ENCODE results near the gene EPB41L4A.

Gene EPB41L4A

DNA sequence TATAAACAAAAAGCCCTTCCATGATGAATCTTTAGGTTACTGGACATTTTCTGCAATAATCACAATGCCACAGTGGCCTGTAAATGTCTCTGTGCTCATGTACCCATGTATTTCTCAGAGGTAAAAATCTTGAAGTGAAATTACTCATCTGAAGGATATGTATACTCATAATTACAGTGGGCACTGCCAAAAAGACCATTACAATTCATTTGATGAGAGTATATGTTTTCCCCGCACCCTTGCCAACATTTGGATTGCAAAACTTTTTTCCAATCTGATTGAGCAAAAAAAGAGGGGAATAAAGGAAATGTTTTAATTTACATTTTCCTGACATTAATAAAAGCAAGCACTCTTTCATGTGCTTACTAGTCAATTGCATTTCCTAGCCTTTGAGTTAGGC is 110.5 kb downstream of the EPB41L4A start:
- Mint-ChIP-seq H3K4me1 (no peaks in the 10 kb centered on the region), H3K27ac (no peak overlapping the region), H3K27me3 (ENCODE audit: low read depth) (no peaks in the 10 kb centered on the region), H3K9me3 (no peaks in the 10 kb centered on the region), H3K4me3 (no peak overlapping the region), H3K36me3 (ENCODE audit: low read depth) (no peaks in the 10 kb centered on the region)
- TF ChIP-seq, protein P1, sequence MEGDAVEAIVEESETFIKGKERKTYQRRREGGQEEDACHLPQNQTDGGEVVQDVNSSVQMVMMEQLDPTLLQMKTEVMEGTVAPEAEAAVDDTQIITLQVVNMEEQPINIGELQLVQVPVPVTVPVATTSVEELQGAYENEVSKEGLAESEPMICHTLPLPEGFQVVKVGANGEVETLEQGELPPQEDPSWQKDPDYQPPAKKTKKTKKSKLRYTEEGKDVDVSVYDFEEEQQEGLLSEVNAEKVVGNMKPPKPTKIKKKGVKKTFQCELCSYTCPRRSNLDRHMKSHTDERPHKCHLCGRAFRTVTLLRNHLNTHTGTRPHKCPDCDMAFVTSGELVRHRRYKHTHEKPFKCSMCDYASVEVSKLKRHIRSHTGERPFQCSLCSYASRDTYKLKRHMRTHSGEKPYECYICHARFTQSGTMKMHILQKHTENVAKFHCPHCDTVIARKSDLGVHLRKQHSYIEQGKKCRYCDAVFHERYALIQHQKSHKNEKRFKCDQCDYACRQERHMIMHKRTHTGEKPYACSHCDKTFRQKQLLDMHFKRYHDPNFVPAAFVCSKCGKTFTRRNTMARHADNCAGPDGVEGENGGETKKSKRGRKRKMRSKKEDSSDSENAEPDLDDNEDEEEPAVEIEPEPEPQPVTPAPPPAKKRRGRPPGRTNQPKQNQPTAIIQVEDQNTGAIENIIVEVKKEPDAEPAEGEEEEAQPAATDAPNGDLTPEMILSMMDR (IDR thresholded peaks at IDR 0.05; ENCODE audit: unreplicated experiment in 3 of 3): no peak

DNA sequence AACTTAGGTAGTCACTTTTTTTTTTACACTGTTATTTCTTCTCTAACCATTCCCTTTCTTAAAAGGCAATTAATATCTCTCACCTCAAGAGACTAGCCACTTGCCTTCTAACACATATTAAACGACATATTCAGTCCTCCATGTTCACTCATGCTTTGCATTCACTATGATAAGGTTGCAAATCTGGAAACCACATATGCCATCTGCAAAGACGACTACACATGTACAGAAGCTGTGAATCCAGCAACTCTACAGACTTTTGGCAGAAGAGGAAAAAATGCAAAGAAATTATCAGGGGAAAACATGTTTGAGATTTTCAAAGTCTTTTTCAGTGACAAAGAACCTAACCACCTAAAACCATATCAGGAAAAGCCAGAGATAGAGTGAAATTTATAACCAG is 112.1 kb downstream of the EPB41L4A start:
- Mint-ChIP-seq H3K27me3 (ENCODE audit: low read depth) (no peaks in the 10 kb centered on the region), H3K9me3 (no peaks in the 10 kb centered on the region), H3K27ac (no peak overlapping the region), H3K4me1 (no peaks in the 10 kb centered on the region), H3K4me3 (no peak overlapping the region), H3K36me3 (ENCODE audit: low read depth) (no peaks in the 10 kb centered on the region)
- TF ChIP-seq, protein P1 (IDR thresholded peaks at IDR 0.05; ENCODE audit: unreplicated experiment in 3 of 3): no peak

DNA sequence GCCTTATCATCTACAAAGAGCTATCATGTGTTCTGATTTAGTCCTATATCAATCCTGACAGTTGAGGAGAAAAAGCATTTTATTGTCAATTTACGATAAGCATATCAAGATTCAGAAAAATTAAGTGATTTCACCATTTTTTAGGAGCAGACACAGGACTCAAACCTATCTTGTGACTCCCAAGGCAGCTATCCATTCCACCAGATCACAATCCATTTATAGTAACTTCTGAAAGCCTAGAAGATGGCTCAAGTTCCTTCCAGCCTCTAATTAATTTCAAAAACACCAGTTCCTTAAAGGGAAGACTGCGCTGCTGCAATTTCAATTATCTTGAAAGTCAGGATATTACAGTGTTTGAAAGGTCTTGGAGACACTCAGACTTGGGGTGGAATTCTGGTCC is 114.3 kb downstream of the EPB41L4A start:
- Mint-ChIP-seq H3K4me1 (no peaks in the 10 kb centered on the region), H3K9me3 (peaks cover 2% of the 10 kb centered on the region), H3K27me3 (ENCODE audit: low read depth) (no peaks in the 10 kb centered on the region), H3K27ac (no peak overlapping the region), H3K4me3 (no peak overlapping the region), H3K36me3 (ENCODE audit: low read depth) (peaks cover 7% of the 10 kb centered on the region)
- TF ChIP-seq, protein P1 (IDR thresholded peaks at IDR 0.05; ENCODE audit: unreplicated experiment in 3 of 3): no peak

DNA sequence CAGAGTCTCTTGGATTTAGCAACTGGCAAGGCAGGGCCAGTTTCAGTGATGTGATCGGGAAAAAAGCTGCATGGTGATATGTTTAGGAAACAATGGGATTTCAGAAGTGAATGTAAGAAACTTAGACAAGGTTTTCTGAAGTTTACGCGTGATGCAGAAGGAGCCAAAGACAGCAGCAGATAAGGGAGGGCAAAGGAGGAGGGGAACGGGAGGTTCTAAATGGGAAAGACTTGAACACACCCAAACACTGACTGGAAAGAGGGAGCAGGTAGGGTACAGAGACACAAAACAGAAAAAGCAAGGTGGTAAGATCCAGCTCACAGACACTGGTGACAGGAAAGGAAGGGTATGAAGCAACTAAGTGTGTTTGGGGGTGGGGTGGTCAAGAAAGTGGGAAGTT is 115.4 kb downstream of the EPB41L4A start:
- Mint-ChIP-seq H3K4me1 (no peaks in the 10 kb centered on the region), H3K4me3 (no peak overlapping the region), H3K27me3 (ENCODE audit: low read depth) (no peaks in the 10 kb centered on the region), H3K36me3 (ENCODE audit: low read depth) (peaks cover 7% of the 10 kb centered on the region), H3K27ac (no peak overlapping the region), H3K9me3 (peaks cover 9% of the 10 kb centered on the region)
- TF ChIP-seq, protein P1 (IDR thresholded peaks at IDR 0.05; ENCODE audit: unreplicated experiment in 3 of 3): no peak

DNA sequence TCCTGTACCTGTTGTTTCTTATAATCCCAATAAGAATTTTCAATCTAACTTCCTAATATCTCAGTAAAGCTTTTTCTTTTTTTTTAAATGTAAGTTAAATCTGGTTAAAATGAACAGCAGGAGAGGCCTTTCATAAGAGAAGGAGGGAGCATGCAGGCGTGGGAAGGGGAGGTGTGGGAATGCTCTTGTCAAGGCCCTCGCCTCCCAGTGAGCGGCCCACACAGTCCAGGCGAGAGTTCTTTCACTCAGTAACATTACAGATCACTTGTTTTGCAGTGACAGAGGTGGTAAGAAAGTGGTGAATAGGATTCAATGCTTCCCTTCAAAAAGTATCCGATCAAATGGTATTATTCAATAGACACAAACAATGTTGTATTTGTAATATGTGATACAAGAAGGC is 125.0 kb downstream of the EPB41L4A start:
- Mint-ChIP-seq H3K27me3 (ENCODE audit: low read depth) (no peaks in the 10 kb centered on the region), H3K4me3 (no peak overlapping the region), H3K27ac (peak overlapping the region in 1 of 3 experiments; percentile 6), H3K4me1 (no peaks in the 10 kb centered on the region), H3K36me3 (ENCODE audit: low read depth) (peaks cover 3% of the 10 kb centered on the region), H3K9me3 (peaks cover 13% of the 10 kb centered on the region)
- TF ChIP-seq, protein P1 (IDR thresholded peaks at IDR 0.05; ENCODE audit: unreplicated experiment in 3 of 3): no peak

DNA sequence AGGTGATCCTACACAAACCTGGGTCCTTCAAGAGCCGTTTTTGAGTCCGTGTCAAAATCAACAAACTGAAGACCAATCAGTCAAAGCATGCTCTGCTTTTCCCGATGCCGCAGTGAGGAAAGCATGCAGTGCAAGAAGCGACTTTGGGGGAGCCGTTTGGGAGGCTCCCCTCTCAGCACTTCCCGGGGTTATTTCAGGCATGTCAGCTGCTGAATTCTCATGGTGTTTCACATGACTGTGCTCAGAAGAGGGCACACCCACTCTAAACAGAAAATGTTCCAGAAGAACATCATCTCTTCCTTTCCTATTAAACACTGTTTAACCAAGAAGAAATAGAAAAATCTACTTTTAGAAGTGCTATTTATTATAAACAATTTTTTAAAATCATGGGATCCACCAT is 125.5 kb downstream of the EPB41L4A start:
- Mint-ChIP-seq H3K9me3 (peaks cover 7% of the 10 kb centered on the region), H3K27ac (no peak overlapping the region), H3K4me3 (no peak overlapping the region), H3K36me3 (ENCODE audit: low read depth) (peaks cover 3% of the 10 kb centered on the region), H3K4me1 (no peaks in the 10 kb centered on the region), H3K27me3 (ENCODE audit: low read depth) (no peaks in the 10 kb centered on the region)
- TF ChIP-seq, protein P1 (IDR thresholded peaks at IDR 0.05; ENCODE audit: unreplicated experiment in 3 of 3): no peak
